HepG2 (cell line): ENCODE measurements around the gene LSM2. TPM values are rescaled to one million over a fixed set of nuclear protein-coding genes. Genes with fewer than 3 reads are reported as not detected.
A peak's percentile ranks its signal among the peaks of the same experiment; 100 is the strongest.

ENCODE experiments used
- AGO1 ChIP-seq: fragments of 200-400 bp; formaldehyde crosslinking; IDR thresholded peaks from 2 replicates; pipeline ENCODE4 v1.6.1; 2017; ENCODE audit warnings: mild to moderate bottlenecking, low read depth, low read length, moderate library complexity; ENCODE audit not compliant: poor library complexity, severe bottlenecking
- ESRRA ChIP-seq: sonication (generic); formaldehyde crosslinking; IDR thresholded peaks from 2 replicates; pipeline ENCODE4 v1.5.1; 2020; ENCODE audit warnings: mild to moderate bottlenecking, low read depth, missing genetic modification reagents
- HHEX ChIP-seq: IDR thresholded peaks from 2 replicates; pipeline ENCODE4 v1.6.1; 2016; ENCODE audit warnings: control low read depth
- HIVEP1 ChIP-seq: sonication (generic); formaldehyde crosslinking; IDR thresholded peaks from 2 replicates; pipeline ENCODE4 v1.4.0; 2020; ENCODE audit warnings: mild to moderate bottlenecking, missing genetic modification reagents
- KDM5B ChIP-seq: sonication (generic); formaldehyde crosslinking; IDR thresholded peaks from 2 replicates; pipeline ENCODE4 v1.4.0; 2020; ENCODE audit warnings: missing genetic modification reagents, mild to moderate bottlenecking, borderline replicate concordance
- KLF13 ChIP-seq: sonication (generic); formaldehyde crosslinking; IDR thresholded peaks from 2 replicates; pipeline ENCODE4 v1.4.0; 2020; ENCODE audit warnings: mild to moderate bottlenecking, missing genetic modification reagents
- MAFF ChIP-seq: IDR thresholded peaks from 2 replicates; pipeline ENCODE4 v1.6.1; 2011; ENCODE audit warnings: low read depth, low read length, improper control_type of control experiment
- MYC ChIP-seq: sonication (generic); formaldehyde crosslinking; IDR thresholded peaks from 2 replicates; pipeline ENCODE4 v1.9.0; 2021; ENCODE audit warnings: missing genetic modification reagents, borderline replicate concordance
- SMYD3 ChIP-seq: sonication (generic); formaldehyde crosslinking; IDR thresholded peaks from 2 replicates; pipeline ENCODE4 v1.8.1; 2023; ENCODE audit warnings: mild to moderate bottlenecking, missing genetic modification reagents
- TAF1 ChIP-seq: sonication (generic); formaldehyde crosslinking; IDR thresholded peaks from 2 replicates; pipeline ENCODE4 v1.4.0; 2020; ENCODE audit warnings: missing genetic modification reagents
- ZFP82 ChIP-seq: sonication (generic); formaldehyde crosslinking; IDR thresholded peaks from 2 replicates; pipeline ENCODE4 v1.5.1; 2020; ENCODE audit warnings: mild to moderate bottlenecking, missing genetic modification reagents, borderline replicate concordance
- ZNF382 ChIP-seq: sonication (generic); formaldehyde crosslinking; IDR thresholded peaks from 2 replicates; pipeline ENCODE4 v1.5.0; 2020; ENCODE audit warnings: missing genetic modification reagents, mild to moderate bottlenecking, borderline replicate concordance
- ZNF670 ChIP-seq: sonication (generic); formaldehyde crosslinking; IDR thresholded peaks from 2 replicates; pipeline ENCODE4 v1.8.0; 2022; ENCODE audit warnings: mild to moderate bottlenecking, missing genetic modification reagents, borderline replicate concordance
- ZNF841 ChIP-seq: sonication (generic); formaldehyde crosslinking; IDR thresholded peaks from 2 replicates; pipeline ENCODE4 v1.8.1; 2023; ENCODE audit warnings: missing genetic modification reagents, borderline replicate concordance
- ZNF891 ChIP-seq: sonication (generic); formaldehyde crosslinking; IDR thresholded peaks from 2 replicates; pipeline ENCODE4 v1.5.0; 2020; ENCODE audit warnings: mild to moderate bottlenecking, missing genetic modification reagents
- ZSCAN21 ChIP-seq: sonication (generic); formaldehyde crosslinking; IDR thresholded peaks from 2 replicates; pipeline ENCODE4 v1.8.0; 2022; ENCODE audit warnings: mild to moderate bottlenecking, missing genetic modification reagents, moderate library complexity, borderline replicate concordance
- polyA plus RNA-seq, 8 experiments: library from polyadenylated mRNA; depleted of rRNA in 3 of 8; stranded (reverse) in 7 of 8; unstranded in 1 of 8; fragments of >200 nt; fragmentation: Illumina TruSeq in 4 of 8; extraction: Trizol in 4 of 8; gene quantifications; 2 replicates each; pipeline versions ENCODE4 v1.2.1 to v1.2.3, GENCODE V29; 2011 to 2016; ENCODE audit warnings: low read depth in 4 of 8, missing spikeins in 1 of 8, mixed read lengths in 1 of 8; ENCODE audit not compliant: insufficient read depth in 1 of 8
- total RNA-seq, 5 experiments: library from RNA; depleted of rRNA; stranded (reverse); fragments of >200 nt; fragmentation: Illumina TruSeq; extraction: Trizol; gene quantifications; 2 replicates each; pipeline ENCODE4 v1.2.3, GENCODE V29; 2016; ENCODE audit warnings: low read depth in 1 of 5
- TF ChIP-seq, protein P1 (sequence below): sonication (generic); formaldehyde crosslinking; IDR thresholded peaks from 2 replicates; pipeline ENCODE4 v1.4.0; 2020; ENCODE audit warnings: missing genetic modification reagents
- TF ChIP-seq, protein P2 (sequence below): sonication (generic); formaldehyde crosslinking; IDR thresholded peaks from 2 replicates; pipeline ENCODE4 v1.5.0; 2020; ENCODE audit warnings: mild to moderate bottlenecking, missing genetic modification reagents, borderline replicate concordance
- TF ChIP-seq, protein P3 (sequence below): sonication (generic); formaldehyde crosslinking; IDR thresholded peaks from 2 replicates; pipeline ENCODE4 v1.5.1; 2020; ENCODE audit warnings: mild to moderate bottlenecking, missing genetic modification reagents, moderate library complexity

Gene LSM2
- total and polyA plus RNA-seq, 2 of the 13 experiments (the other 11 are each of a cell fraction or from before 2014, with no cell fraction given), result 69.4 to 90.5 TPM

DNA sequence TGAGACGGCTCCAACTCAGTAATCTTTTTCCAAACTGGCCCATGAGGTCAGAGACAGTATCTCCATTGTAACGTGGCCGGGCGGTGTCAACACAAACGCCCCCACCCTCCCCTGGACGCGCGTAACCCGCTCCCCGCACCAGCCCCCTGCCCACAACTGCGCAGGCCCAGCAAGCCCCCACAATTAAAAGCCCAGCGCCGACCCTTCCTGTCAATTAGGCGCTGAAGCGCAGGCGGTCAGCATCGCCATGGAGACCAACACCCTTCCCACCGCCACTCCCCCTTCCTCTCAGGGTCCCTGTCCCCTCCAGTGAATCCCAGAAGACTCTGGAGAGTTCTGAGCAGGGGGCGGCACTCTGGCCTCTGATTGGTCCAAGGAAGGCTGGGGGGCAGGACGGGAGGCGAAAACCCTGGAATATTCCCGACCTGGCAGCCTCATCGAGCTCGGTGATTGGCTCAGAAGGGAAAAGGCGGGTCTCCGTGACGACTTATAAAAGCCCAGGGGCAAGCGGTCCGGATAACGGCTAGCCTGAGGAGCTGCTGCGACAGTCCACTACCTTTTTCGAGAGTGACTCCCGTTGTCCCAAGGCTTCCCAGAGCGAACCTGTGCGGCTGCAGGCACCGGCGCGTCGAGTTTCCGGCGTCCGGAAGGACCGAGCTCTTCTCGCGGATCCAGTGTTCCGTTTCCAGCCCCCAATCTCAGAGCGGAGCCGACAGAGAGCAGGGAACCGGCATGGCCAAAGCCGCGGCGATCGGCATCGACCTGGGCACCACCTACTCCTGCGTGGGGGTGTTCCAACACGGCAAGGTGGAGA, 8.5 kb upstream of the LSM2 start, which contains the start of the genes HSPA1A and HSPA1L (continued):
- TF ChIP-seq, protein P1, sequence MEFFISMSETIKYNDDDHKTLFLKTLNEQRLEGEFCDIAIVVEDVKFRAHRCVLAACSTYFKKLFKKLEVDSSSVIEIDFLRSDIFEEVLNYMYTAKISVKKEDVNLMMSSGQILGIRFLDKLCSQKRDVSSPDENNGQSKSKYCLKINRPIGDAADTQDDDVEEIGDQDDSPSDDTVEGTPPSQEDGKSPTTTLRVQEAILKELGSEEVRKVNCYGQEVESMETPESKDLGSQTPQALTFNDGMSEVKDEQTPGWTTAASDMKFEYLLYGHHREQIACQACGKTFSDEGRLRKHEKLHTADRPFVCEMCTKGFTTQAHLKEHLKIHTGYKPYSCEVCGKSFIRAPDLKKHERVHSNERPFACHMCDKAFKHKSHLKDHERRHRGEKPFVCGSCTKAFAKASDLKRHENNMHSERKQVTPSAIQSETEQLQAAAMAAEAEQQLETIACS (CRISPR knock-in tag), result no peak
- TF ChIP-seq ZSCAN21 (CRISPR knock-in tag), result peak; percentile 45; the same call in 1 of the 2 replicates
- no peak for TF ChIP-seq HIVEP1
- TF ChIP-seq SMYD3, result 0 out of 2 replicates have a peak, but pooled peaks have one; percentile 37
- no peak for TF ChIP-seq ZNF841
- no peak for TF ChIP-seq KLF13
- TF ChIP-seq ZFP82 (CRISPR knock-in tag), result peak; percentile 76; the same call in 1 of the 2 replicates
- TF ChIP-seq ESRRA (CRISPR knock-in tag), result no peak
- TF ChIP-seq, protein P2, sequence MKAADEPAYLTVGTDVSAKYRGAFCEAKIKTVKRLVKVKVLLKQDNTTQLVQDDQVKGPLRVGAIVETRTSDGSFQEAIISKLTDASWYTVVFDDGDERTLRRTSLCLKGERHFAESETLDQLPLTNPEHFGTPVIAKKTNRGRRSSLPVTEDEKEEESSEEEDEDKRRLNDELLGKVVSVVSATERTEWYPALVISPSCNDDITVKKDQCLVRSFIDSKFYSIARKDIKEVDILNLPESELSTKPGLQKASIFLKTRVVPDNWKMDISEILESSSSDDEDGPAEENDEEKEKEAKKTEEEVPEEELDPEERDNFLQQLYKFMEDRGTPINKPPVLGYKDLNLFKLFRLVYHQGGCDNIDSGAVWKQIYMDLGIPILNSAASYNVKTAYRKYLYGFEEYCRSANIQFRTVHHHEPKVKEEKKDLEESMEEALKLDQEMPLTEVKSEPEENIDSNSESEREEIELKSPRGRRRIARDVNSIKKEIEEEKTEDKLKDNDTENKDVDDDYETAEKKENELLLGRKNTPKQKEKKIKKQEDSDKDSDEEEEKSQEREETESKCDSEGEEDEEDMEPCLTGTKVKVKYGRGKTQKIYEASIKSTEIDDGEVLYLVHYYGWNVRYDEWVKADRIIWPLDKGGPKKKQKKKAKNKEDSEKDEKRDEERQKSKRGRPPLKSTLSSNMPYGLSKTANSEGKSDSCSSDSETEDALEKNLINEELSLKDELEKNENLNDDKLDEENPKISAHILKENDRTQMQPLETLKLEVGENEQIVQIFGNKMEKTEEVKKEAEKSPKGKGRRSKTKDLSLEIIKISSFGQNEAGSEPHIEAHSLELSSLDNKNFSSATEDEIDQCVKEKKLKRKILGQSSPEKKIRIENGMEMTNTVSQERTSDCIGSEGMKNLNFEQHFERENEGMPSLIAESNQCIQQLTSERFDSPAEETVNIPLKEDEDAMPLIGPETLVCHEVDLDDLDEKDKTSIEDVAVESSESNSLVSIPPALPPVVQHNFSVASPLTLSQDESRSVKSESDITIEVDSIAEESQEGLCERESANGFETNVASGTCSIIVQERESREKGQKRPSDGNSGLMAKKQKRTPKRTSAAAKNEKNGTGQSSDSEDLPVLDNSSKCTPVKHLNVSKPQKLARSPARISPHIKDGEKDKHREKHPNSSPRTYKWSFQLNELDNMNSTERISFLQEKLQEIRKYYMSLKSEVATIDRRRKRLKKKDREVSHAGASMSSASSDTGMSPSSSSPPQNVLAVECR (CRISPR knock-in tag), result peak; percentile 75
- TF ChIP-seq, protein P3, sequence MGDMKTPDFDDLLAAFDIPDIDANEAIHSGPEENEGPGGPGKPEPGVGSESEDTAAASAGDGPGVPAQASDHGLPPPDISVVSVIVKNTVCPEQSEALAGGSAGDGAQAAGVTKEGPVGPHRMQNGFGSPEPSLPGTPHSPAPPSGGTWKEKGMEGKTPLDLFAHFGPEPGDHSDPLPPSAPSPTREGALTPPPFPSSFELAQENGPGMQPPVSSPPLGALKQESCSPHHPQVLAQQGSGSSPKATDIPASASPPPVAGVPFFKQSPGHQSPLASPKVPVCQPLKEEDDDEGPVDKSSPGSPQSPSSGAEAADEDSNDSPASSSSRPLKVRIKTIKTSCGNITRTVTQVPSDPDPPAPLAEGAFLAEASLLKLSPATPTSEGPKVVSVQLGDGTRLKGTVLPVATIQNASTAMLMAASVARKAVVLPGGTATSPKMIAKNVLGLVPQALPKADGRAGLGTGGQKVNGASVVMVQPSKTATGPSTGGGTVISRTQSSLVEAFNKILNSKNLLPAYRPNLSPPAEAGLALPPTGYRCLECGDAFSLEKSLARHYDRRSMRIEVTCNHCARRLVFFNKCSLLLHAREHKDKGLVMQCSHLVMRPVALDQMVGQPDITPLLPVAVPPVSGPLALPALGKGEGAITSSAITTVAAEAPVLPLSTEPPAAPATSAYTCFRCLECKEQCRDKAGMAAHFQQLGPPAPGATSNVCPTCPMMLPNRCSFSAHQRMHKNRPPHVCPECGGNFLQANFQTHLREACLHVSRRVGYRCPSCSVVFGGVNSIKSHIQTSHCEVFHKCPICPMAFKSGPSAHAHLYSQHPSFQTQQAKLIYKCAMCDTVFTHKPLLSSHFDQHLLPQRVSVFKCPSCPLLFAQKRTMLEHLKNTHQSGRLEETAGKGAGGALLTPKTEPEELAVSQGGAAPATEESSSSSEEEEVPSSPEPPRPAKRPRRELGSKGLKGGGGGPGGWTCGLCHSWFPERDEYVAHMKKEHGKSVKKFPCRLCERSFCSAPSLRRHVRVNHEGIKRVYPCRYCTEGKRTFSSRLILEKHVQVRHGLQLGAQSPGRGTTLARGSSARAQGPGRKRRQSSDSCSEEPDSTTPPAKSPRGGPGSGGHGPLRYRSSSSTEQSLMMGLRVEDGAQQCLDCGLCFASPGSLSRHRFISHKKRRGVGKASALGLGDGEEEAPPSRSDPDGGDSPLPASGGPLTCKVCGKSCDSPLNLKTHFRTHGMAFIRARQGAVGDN, result peak; percentile 67
- TF ChIP-seq AGO1, result no peak
- peak; percentile 65 for TF ChIP-seq KDM5B (CRISPR knock-in tag)
- no peak for TF ChIP-seq MAFF
- TF ChIP-seq HHEX (CRISPR knock-in tag), result no peak
- TF ChIP-seq ZNF382, result no peak
- peak; percentile 88 for TF ChIP-seq TAF1
- peak; percentile 55; the same call in 1 of the 2 replicates for TF ChIP-seq ZNF670 (CRISPR knock-in tag)
- no peak for TF ChIP-seq ZNF891 (CRISPR knock-in tag)
- no peak for TF ChIP-seq MYC (CRISPR knock-in tag)
